Measurements from ENCODE around the gene ZFP1. TPM values are rescaled to one million over a fixed set of nuclear protein-coding genes. Genes with fewer than 3 reads are reported as not detected.
A peak's percentile ranks its signal among the peaks of the same experiment; 100 is the strongest.

The ZFP1 gene
- polyA plus RNA-seq, 1 of the 3 experiments (the other 2 are of a cell fraction) = 3.0 TPM

- Histone ChIP-seq H3K4me2 (peak overlapping the region; percentile 74), H3K4me1 (ENCODE audit: control insufficient read depth in 1 of 2, insufficient read depth in 2 of 2, low read depth in 1 of 2, low read length in 1 of 2) (peaks cover 36 to 50% of the 10 kb centered on the region in 2 experiments; a peak in 3 of 4 replicates), H3K9me2 (no peaks in the 10 kb centered on the region), H3K9me3 (no peaks in the 10 kb centered on the region), H2AFZ (ENCODE audit: low read depth) (no peak overlapping the region), H3K9ac (peak overlapping the region; percentile 18; the same call in 1 of the 2 replicates), H3K27me3 (ENCODE audit: insufficient read depth) (no peaks in the 10 kb centered on the region), H3K27ac (ENCODE audit: low read depth in 2 of 2, low read length in 1 of 2) (peak overlapping the region; percentile 73 to 86), H3F3A (replicated peaks; ENCODE audit: insufficient read depth) (peaks cover 25% of the 10 kb centered on the region), H3K4me3 (ENCODE audit: low read depth in 2 of 2, low read length in 1 of 2) (peak overlapping the region; percentile 18 to 37; a peak in 3 of 4 replicates), H3K79me2 (ENCODE audit: insufficient read depth) (no peaks in the 10 kb centered on the region), H3K36me3 (replicated peaks in 1 of 2; ENCODE audit: control insufficient read depth in 1 of 2, insufficient read depth in 2 of 2, low read length in 1 of 2) (no peaks in the 10 kb centered on the region), H4K20me1 (ENCODE audit: insufficient read depth) (no peaks in the 10 kb centered on the region)
- peak; percentile 91 for DNase-seq
- ChIA-PET POLR2A (interaction anchor here (0.5 to 2.3 kb wide), 3 partner anchors 94 to 331 kb away, joined by 3 to 12 read pairs (median 4); partner anchors contain the start of gene ZNRF1), CTCF (interaction anchor here (0.6 to 8.5 kb wide), 62 partner anchors 9 to 403 kb away, joined by 3 to 182 read pairs (median 4); partner anchors contain the start of genes WDR59, ZFP1 and ZNRF1)
- WGBS (ENCODE audit: low lambda C conversion rate) = 10% methylated on average over 24 of the region's 28 CpGs
- TF ChIP-seq RCOR1 (IDR thresholded peaks at IDR 0.05; ENCODE audit: low read length) (no peak), YY1 (IDR thresholded peaks at IDR 0.05; ENCODE audit: low read depth) (no peak), NRF1 (IDR thresholded peaks at IDR 0.05; ENCODE audit: low read depth, low read length) (no peak), GATA2 (CRISPR knock-in tag; IDR thresholded peaks at IDR 0.05) (no peak), EZH2phosphoT487 (IDR thresholded peaks at IDR 0.05; ENCODE audit: borderline replicate concordance, low read depth) (no peak), REST (IDR thresholded peaks at IDR 0.05; ENCODE audit: low read depth, low read length) (no peak), USF2 (IDR thresholded peaks at IDR 0.05; ENCODE audit: borderline replicate concordance, low read depth, low read length) (no peak), TAF1 (IDR thresholded peaks at IDR 0.05; ENCODE audit: borderline replicate concordance, low read depth, low read length) (no peak), RFX5 (IDR thresholded peaks at IDR 0.05; ENCODE audit: low read length) (0 out of 2 replicates have a peak, but pooled peaks have one; percentile 44), RAD21 (IDR thresholded peaks at IDR 0.05; ENCODE audit: low read length) (peak; percentile 91), USF1 (IDR thresholded peaks at IDR 0.05; ENCODE audit: borderline replicate concordance, low read depth) (no peak), GABPA (IDR thresholded peaks at IDR 0.05; ENCODE audit: low read depth) (no peak), ELF1 (IDR thresholded peaks at IDR 0.05) (no peak), SMC3 (IDR thresholded peaks at IDR 0.05; ENCODE audit: low read depth, low read length) (peak; percentile 93), TCF12 (IDR thresholded peaks at IDR 0.05) (peak; percentile 6; the same call in 1 of the 2 replicates), ZBTB33 (IDR thresholded peaks at IDR 0.05; ENCODE audit: borderline replicate concordance, low read depth) (no peak), MAX (IDR thresholded peaks at IDR 0.05; ENCODE audit: low read depth) (peak; percentile 94), CTCF (IDR thresholded peaks at IDR 0.05) (peak; percentile 86), MEF2A (IDR thresholded peaks at IDR 0.05; ENCODE audit: borderline replicate concordance, low read depth) (no peak), SIN3A (IDR thresholded peaks at IDR 0.05; ENCODE audit: borderline replicate concordance, low read depth, low read length) (peak; percentile 75), RXRA (IDR thresholded peaks at IDR 0.05; ENCODE audit: borderline replicate concordance, low read depth) (no peak), CHD2 (IDR thresholded peaks at IDR 0.05; ENCODE audit: low read length, partially characterized antibody) (peak; percentile 41)
These were observed 37.4 kb upstream of the ZFP1 start for GRCh38 chr16:75110637-75111513.

All from SK-N-SH (cell line).